Calu3 (cell line): ENCODE results near the gene ERVW-1. TPM values are rescaled to one million over a fixed set of nuclear protein-coding genes. Genes with fewer than 3 reads are reported as not detected.

Experiments used
- BruUV-seq: library from RNA; stranded (reverse); fragments of 400-500 nt; replicated peaks from 2 replicates; lab custom pipeline; 2021; lab: Mats Ljungman, UMichigan
- CTCF ChIA-PET: fragments of 300-600 bp; sonication (Branson Sonifier 250); formaldehyde crosslinking; loops from one replicate; lab custom pipeline; 2022; ENCODE audit warnings: antibody characterized with exemption; lab: Charles Lee
- DNase-seq: peaks from one replicate; pipeline ENCODE4 v3.0.0; 2022
- H3K27ac Mint-ChIP-seq: one replicate; pipeline ENCODE4 v1.8.0; 2022; ENCODE audit warnings: mixed read lengths; ENCODE audit not compliant: unreplicated experiment
- H3K27me3 Mint-ChIP-seq: one replicate; pipeline ENCODE4 v1.8.0; 2022; ENCODE audit warnings: mixed read lengths; ENCODE audit not compliant: unreplicated experiment
- H3K36me3 Mint-ChIP-seq: one replicate; pipeline ENCODE4 v1.8.0; 2022; ENCODE audit warnings: mild to moderate bottlenecking, moderate library complexity, mixed read lengths; ENCODE audit not compliant: insufficient read depth, unreplicated experiment
- H3K4me1 Mint-ChIP-seq: one replicate; pipeline ENCODE4 v1.8.0; 2022; ENCODE audit warnings: mild to moderate bottlenecking, low read depth, mixed read lengths; ENCODE audit not compliant: unreplicated experiment
- H3K4me3 Mint-ChIP-seq: one replicate; pipeline ENCODE4 v1.8.0; 2022; ENCODE audit warnings: mild to moderate bottlenecking, low read depth, moderate library complexity, mixed read lengths; ENCODE audit not compliant: unreplicated experiment
- H3K9me3 Mint-ChIP-seq: one replicate; pipeline ENCODE4 v1.8.0; 2022; ENCODE audit warnings: low read depth, mixed read lengths; ENCODE audit not compliant: unreplicated experiment
- intact Hi-C: fragments of 100-400 bp; cut with micrococcal nuclease; formaldehyde crosslinking; loops from one replicate; pipeline ENCODE4 v1.10.0; 2022; ENCODE audit not compliant: unreplicated experiment
- total RNA-seq: library from RNA; stranded (reverse); gene quantifications from 2 replicates; pipeline ENCODE4 v1.2.3, GENCODE V29; 2022
- TF ChIP-seq, protein P1 (sequence below): fragments of 200-600 bp; IDR thresholded peaks from one replicate; pipeline ENCODE4 v1.8.0; 2022; ENCODE audit warnings: antibody characterized with exemption; ENCODE audit not compliant: unreplicated experiment

ERVW-1 gene
- total RNA-seq, 1 experiment from 2014 or later = not detected

DNA sequence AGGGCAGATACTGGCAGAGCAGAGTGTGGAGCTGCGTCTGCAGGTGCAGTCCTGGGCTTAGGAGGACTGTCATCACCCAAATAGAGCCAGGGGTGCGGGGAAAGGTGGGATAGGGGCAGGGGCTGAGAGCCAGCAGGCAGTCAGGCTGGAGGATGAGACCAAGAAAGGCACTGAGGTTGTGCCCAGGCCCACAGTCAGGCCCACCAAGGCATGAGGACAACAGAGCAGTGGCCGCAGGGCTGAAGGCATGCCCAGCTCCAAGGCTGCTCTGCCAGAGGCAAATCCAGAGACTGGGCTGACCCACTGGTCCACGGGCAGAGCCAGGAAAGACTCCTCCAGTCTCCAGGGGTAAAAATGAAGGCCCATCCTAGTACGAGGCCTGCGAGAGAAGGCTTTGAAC lies 54.8 kb downstream of the ERVW-1 start:
- BruUV-seq = no TSS peak

GRCh38 chr7:92421676-92422435 lies 55.9 kb downstream of the ERVW-1 start:
- H3K9me3 Mint-ChIP-seq = no peaks in the 10 kb centered on the region
- H3K27ac Mint-ChIP-seq = no peak overlapping the region
- TF ChIP-seq, protein P1, sequence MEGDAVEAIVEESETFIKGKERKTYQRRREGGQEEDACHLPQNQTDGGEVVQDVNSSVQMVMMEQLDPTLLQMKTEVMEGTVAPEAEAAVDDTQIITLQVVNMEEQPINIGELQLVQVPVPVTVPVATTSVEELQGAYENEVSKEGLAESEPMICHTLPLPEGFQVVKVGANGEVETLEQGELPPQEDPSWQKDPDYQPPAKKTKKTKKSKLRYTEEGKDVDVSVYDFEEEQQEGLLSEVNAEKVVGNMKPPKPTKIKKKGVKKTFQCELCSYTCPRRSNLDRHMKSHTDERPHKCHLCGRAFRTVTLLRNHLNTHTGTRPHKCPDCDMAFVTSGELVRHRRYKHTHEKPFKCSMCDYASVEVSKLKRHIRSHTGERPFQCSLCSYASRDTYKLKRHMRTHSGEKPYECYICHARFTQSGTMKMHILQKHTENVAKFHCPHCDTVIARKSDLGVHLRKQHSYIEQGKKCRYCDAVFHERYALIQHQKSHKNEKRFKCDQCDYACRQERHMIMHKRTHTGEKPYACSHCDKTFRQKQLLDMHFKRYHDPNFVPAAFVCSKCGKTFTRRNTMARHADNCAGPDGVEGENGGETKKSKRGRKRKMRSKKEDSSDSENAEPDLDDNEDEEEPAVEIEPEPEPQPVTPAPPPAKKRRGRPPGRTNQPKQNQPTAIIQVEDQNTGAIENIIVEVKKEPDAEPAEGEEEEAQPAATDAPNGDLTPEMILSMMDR = no peak
- BruUV-seq = no TSS peak
- no peaks in the 10 kb centered on the region for H3K36me3 Mint-ChIP-seq
- no peaks in the 10 kb centered on the region for H3K27me3 Mint-ChIP-seq
- no peak for DNase-seq
- CTCF ChIA-PET = no interaction called here
- no peak overlapping the region for H3K4me3 Mint-ChIP-seq
- peaks cover 9% of the 10 kb centered on the region for H3K4me1 Mint-ChIP-seq
- intact Hi-C loops = no loop called here

More for the DNA sequence above, 54.8 kb downstream of the ERVW-1 start:
- TF ChIP-seq, protein P1 = no peak
- Mint-ChIP-seq H3K9me3 (no peaks in the 10 kb centered on the region), H3K27ac (no peak overlapping the region), H3K36me3 (no peaks in the 10 kb centered on the region), H3K4me1 (peaks cover 9% of the 10 kb centered on the region), H3K4me3 (no peak overlapping the region), H3K27me3 (no peaks in the 10 kb centered on the region)
- CTCF ChIA-PET = no interaction called here
- intact Hi-C loops = no loop called here
- no peak for DNase-seq

Other genes starting within 250 kb of the ERVW-1 start
- 22.9 and 27.8 TPM in 2 replicates for gene KRIT1, start 232.0 kb downstream of the ERVW-1 start, total RNA-seq
- gene ANKIB1, start 232.0 kb downstream of the ERVW-1 start, total RNA-seq = 41.7 and 49.6 TPM in 2 replicates
- gene GATAD1, start 30.5 kb downstream of the ERVW-1 start, total RNA-seq = 22.5 and 26.0 TPM in 2 replicates
- 10.1 and 10.4 TPM in 2 replicates for gene PEX1, start 50.6 kb upstream of the ERVW-1 start, total RNA-seq
- gene RBM48, start 50.8 kb upstream of the ERVW-1 start, total RNA-seq = 8.2 and 10.9 TPM in 2 replicates
- gene FAM133B, start 112.4 kb upstream of the ERVW-1 start, total RNA-seq = 26.4 and 30.0 TPM in 2 replicates